Measurements from ENCODE around the gene DGKI.

- TF ChIP-seq, protein P1, sequence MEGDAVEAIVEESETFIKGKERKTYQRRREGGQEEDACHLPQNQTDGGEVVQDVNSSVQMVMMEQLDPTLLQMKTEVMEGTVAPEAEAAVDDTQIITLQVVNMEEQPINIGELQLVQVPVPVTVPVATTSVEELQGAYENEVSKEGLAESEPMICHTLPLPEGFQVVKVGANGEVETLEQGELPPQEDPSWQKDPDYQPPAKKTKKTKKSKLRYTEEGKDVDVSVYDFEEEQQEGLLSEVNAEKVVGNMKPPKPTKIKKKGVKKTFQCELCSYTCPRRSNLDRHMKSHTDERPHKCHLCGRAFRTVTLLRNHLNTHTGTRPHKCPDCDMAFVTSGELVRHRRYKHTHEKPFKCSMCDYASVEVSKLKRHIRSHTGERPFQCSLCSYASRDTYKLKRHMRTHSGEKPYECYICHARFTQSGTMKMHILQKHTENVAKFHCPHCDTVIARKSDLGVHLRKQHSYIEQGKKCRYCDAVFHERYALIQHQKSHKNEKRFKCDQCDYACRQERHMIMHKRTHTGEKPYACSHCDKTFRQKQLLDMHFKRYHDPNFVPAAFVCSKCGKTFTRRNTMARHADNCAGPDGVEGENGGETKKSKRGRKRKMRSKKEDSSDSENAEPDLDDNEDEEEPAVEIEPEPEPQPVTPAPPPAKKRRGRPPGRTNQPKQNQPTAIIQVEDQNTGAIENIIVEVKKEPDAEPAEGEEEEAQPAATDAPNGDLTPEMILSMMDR (tag by site-specific recombination; IDR thresholded peaks at IDR 0.05): no peak
- TF ChIP-seq, protein P2, sequence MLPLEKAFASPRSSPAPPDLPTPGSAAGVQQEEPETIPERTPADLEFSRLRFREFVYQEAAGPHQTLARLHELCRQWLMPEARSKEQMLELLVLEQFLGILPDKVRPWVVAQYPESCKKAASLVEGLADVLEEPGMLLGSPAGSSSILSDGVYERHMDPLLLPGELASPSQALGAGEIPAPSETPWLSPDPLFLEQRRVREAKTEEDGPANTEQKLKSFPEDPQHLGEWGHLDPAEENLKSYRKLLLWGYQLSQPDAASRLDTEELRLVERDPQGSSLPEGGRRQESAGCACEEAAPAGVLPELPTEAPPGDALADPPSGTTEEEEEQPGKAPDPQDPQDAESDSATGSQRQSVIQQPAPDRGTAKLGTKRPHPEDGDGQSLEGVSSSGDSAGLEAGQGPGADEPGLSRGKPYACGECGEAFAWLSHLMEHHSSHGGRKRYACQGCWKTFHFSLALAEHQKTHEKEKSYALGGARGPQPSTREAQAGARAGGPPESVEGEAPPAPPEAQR (tag by site-specific recombination; IDR thresholded peaks at IDR 0.05): no peak
- TF ChIP-seq ZNF514 (tag by site-specific recombination; IDR thresholded peaks at IDR 0.05) (no peak), YY1 (tag by site-specific recombination; IDR thresholded peaks at IDR 0.05) (no peak), ZEB2 (tag by site-specific recombination; IDR thresholded peaks at IDR 0.05) (no peak), ZNF785 (tag by site-specific recombination; IDR thresholded peaks at IDR 0.05) (no peak), ZSCAN23 (tag by site-specific recombination; IDR thresholded peaks at IDR 0.05) (no peak), ZFP37 (tag by site-specific recombination; IDR thresholded peaks at IDR 0.05) (no peak), ZNF776 (tag by site-specific recombination; IDR thresholded peaks at IDR 0.05; ENCODE audit: borderline replicate concordance) (no peak), YY2 (tag by site-specific recombination; IDR thresholded peaks at IDR 0.05) (no peak)
- TF ChIP-seq, protein P3, sequence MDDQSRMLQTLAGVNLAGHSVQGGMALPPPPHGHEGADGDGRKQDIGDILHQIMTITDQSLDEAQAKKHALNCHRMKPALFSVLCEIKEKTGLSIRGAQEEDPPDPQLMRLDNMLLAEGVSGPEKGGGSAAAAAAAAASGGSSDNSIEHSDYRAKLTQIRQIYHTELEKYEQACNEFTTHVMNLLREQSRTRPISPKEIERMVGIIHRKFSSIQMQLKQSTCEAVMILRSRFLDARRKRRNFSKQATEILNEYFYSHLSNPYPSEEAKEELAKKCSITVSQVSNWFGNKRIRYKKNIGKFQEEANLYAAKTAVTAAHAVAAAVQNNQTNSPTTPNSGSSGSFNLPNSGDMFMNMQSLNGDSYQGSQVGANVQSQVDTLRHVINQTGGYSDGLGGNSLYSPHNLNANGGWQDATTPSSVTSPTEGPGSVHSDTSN (CRISPR knock-in tag; IDR thresholded peaks at IDR 0.05): no peak
- TF ChIP-seq, protein P4, sequence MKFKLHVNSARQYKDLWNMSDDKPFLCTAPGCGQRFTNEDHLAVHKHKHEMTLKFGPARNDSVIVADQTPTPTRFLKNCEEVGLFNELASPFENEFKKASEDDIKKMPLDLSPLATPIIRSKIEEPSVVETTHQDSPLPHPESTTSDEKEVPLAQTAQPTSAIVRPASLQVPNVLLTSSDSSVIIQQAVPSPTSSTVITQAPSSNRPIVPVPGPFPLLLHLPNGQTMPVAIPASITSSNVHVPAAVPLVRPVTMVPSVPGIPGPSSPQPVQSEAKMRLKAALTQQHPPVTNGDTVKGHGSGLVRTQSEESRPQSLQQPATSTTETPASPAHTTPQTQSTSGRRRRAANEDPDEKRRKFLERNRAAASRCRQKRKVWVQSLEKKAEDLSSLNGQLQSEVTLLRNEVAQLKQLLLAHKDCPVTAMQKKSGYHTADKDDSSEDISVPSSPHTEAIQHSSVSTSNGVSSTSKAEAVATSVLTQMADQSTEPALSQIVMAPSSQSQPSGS (tag by site-specific recombination; IDR thresholded peaks at IDR 0.05; ENCODE audit: low read depth): no peak
Observed at GRCh38 chr7:137331378-137331777, 515.4 kb downstream of the DGKI start.
